ENCODE measurements around the gene CCDC152.

GRCh38 chr5:42824347-42824976 lies 67.8 kb downstream of the CCDC152 start:
- TF ChIP-seq CTCF (IDR thresholded peaks at IDR 0.05) = no peak
- no peak for TF ChIP-seq POLR2AphosphoS5 (IDR thresholded peaks at IDR 0.05)
- TF ChIP-seq EP300 (IDR thresholded peaks at IDR 0.05; ENCODE audit: low read depth) = no peak
- no peak for TF ChIP-seq POLR2A (IDR thresholded peaks at IDR 0.05)

Data from transverse colon (tissue), 4 donors.